HG03135 (cell line): ENCODE data around the gene TXN2.

ENCODE experiments used
- ATAC-seq: cut with Tn5 transposase; IDR thresholded peaks from one replicate; pipeline ENCODE4 v1.9.1; 2021; ENCODE audit warnings: mild to moderate bottlenecking, moderate library complexity; ENCODE audit not compliant: unreplicated experiment

The TXN2 gene

DNA sequence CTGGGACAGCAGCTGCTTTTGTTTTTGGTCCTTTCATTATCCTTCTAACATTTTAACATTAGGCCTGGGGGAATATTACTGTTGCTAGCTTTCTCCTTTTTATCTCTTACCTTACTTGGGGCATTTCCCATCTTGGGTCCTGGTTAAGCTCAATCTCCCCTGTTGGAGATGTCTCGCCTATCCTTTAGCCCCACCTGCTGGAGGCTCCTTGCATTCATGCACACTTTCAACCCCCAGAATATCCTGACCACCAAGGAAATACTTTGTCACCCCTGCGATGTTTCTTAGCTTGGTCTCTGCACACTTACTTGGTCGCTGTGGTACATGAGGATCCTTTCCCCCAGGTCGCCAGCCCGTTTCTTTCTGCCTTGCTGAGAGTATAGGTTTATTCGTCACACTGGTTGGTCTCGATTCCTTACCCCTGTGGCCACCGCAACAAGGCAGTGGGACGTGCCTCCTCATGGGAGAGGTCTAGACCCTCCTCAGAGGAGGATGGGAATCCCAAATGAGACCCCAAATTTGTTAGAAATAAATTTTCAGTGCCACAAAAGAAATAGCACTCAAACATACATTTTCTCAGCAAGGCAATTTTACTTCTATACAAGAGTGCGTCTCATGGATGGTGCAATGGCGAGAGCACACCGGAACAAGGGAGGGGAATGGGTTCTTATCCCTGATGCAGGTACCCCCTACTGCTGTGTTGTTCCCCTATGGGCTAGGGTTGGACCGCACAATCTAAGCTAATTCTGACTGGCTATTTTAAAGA is 5.4 kb upstream of the TXN2 start:
- ATAC-seq, result no peak

GRCh38 chr22:36480941-36481392 is 473 bp downstream of the TXN2 start:
- ATAC-seq, result no peak

DNA sequence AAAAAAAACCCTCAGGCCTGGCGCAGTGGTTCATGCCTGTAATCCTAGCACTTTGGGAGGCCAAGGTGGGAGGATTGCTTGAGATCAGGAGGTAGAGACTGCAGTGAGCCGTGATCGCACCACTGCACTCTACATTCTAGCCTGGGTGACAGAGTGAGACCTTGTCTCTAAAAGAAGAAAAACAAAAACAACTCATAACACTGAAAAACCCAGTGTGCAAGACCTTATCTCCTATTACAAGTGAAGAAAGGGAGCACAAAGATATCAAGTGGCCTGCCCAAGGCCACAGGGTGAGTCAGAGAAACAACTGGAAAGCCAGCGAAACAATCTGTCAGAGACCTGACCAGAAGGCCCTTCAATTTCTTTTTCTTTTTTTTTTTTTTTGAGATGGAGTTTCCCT is 2.5 kb downstream of the TXN2 start:
- no peak for ATAC-seq

DNA sequence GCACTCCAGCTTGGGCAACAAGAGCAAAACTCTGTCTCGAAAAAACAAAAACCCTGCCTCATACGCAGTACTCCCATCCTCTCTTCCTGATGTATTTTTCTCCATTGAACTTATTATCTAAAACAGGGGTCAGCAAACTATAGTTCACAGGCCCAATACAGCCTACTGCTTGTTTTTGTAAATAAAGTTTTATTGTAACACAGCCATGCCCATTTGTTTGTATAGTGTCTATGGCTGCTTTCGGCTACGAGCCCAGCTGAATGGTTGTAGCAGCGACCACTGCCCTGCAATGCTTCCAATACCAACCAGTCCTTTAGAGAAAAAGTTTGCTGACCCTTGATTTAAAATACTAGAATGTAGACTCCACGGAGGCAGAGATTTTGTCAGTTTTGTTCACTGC is 6.1 kb downstream of the TXN2 start:
- ATAC-seq, result no peak

GRCh38 chr22:36472689-36473088 is 8.8 kb downstream of the TXN2 start:
- no peak for ATAC-seq

DNA sequence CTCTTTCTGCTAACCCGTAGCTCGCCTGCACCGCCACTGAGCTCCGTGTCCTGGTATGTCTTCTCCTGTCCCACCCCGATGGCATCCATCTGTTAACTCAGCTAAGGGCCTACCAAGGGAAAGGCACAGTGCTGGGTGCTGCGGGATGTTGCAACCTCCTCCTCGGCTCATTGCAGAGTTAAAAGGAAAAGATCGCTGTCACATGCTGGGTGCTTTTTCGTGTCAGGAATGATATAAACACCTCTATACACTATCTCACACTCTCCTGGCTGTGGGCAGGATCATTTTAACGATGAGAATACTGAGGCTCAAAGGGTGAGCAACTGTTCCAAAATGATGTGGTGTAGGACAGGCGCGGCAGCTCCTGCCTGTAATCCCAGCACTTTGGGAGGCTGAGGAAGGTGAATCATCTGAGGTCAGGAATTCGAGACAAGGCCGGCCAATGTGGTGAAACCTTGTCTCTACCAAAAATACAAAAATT is 10.1 kb downstream of the TXN2 start:
- ATAC-seq, result no peak

DNA sequence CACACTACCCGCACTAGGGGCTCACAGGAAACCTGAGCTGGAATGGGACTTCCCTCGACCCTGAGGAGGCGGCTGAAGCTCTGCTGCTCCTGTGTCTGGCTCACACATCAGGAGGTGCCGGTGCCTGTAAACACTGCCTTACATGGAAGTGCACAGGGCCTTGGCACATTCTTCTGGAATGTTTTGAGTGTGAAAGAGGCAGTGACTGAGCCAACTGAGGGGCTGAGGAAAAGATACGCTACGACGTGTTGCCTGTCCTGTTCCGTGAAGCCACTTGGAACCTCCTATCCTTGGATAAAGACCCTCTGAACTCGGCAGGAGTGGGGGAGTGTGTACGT is 10.5 kb downstream of the TXN2 start:
- no peak for ATAC-seq

- no peak for ATAC-seq
Observed at GRCh38 chr22:36470162-36470993, 11.1 kb downstream of the TXN2 start.

DNA sequence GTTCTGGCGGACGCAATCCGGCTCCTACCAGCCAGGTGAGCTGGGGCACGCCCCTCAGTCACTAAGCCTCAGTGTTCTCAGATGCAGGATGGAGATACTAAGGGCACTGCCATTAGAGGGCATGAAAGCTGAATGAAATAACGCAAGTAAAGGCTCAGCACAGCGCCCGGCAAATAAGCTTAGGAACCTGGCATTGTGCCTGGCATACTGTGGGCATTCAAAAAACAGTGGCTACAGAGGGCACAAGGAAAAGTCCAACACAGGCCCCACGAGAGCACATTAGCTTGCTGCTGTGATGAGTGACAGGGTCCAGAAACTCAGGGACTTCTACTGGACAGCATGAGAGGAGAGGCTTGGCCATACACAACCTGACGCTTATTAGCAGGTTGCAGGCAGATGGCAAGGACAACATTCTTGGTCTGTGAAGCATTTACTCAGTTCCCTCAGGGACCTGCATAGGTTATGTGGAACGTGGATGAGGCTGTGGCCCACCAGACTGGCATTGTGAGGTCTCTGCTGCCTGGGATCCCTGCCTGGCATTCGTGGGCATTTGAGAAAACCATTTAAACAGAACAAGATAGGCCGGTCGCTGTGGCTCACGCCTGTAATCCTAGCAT is 12.2 kb downstream of the TXN2 start:
- no peak for ATAC-seq

GRCh38 chr22:36467946-36468345 is 13.5 kb downstream of the TXN2 start:
- no peak for ATAC-seq

DNA sequence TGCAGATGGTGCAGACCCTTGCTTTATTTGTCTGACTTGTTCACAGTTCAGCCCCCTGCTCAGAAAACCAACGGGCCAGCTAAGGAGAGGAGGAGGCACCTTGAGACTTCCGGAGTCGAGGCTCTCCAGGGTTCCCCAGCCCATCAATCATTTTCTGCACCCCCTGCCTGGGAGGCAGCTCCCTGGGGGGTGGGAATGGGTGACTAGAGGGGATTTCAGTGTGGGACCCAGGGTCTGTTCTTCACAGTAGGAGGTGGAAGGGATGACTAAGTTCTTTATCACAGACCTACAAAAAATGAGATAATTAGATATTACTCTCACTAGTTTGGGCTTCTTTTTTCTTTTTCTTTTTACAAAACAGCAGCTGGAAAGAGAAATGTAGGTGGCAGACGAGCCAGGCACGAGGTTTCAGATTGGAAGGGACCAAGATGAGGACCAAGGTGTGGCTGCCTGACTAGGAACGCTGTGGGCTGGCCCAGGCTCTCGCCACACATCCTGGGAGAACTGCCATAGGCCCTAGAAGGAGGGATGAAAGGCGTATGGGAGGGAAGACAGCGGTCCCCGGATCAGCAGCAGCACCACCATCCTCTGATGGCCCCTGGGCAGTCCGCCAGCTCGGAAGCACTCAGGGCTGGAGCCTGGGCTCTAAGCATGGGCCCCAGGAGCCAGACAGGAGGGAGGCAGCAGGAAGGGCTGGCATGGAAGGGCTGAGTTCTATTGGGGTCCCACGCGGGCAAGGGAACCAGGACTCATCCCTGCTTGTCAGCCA is 14.2 kb downstream of the TXN2 start:
- ATAC-seq, result no peak

GRCh38 chr22:36466258-36466657 is 15.2 kb downstream of the TXN2 start:
- no peak for ATAC-seq

GRCh38 chr22:36465232-36466021 is 16.0 kb downstream of the TXN2 start:
- ATAC-seq, result no peak

DNA sequence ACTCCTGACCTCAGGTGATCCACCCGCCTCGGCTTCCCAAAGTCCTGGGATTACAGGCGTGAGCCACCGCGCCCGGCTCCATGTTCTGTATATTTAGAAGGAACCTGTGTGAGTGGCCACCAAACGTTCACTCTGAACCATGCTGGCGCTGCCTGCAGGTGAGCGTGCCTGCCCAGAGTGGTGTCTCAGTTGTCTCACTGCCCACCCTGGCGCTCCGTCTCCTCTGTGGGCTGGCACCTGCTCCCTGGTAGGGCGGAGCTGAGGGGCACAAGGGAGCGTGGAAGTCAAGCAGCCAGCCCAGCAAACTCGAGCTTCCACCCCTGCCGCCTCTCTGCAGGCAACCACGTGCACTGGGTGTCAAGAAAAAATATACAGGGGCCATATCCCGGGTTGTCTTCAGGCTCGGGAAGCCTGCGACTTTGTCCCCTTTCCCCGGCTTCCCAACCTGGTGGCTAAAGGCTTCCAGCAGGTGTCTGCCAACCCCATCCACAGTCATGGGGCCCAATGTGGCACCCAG is 16.7 kb downstream of the TXN2 start:
- ATAC-seq, result no peak

- no peak for ATAC-seq
Observed at GRCh38 chr22:36463783-36464184, 17.7 kb downstream of the TXN2 start.

DNA sequence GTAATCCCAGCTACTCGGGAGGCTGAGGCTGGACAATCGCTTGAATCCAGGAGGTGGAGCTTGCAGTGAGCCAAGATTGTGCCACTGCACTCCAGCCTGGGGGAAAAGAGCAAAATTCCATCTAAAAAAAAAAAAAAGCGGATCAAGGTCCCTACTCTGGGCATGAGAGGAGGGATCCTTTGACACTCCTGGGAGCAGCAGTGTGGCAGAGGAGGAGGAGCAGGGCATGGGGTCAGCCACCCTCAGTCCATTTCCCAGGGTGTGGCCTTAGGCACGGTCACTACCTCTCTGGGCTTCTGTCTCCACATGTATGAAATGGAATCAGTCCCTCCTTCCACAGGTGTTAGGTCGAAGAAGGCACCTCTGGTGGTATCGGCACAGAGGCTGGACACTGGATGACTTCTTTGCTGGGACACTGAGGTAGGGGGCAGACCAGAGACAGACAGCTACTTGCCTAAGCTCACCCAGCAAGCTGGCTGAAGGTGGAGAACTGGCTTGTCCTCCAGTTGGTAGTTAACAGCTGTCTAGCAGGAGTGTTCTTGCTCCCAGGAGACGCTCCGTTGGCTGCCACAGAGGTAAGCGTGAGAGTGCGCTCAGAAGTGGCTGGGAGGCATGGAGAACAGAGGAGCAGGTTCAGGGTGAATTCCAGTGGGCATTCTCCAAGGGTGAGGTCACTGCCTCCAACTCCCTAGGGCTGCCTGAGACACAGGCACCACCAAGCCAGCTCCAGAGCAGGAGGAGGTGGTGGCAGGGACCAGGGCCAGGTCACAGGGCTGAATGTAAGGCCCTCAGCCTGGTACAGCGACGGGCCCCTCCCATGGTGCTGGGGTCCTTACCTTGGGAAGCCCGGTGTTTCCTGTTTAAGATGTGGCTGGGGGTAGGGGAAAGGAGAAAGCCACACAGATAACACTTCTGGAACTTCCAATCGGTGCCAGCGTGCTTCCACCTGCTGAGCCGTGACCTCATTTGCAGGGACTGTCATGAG is 19.5 kb downstream of the TXN2 start:
- no peak for ATAC-seq

- ATAC-seq, result no peak
Observed at GRCh38 chr22:36460202-36460601, 21.2 kb downstream of the TXN2 start.

GRCh38 chr22:36457688-36458450 is 23.6 kb downstream of the TXN2 start:
- no peak for ATAC-seq
